Left ventricle myocardium inferior (tissue), 1 donor: ENCODE measurements around the gene RTN4R. TPM values are rescaled to one million over a fixed set of nuclear protein-coding genes. Genes with fewer than 3 reads are reported as not detected.

Experiments used
- DNase-seq: peaks from one replicate; pipeline ENCODE4 v3.0.0-alpha.2; 2020
- H3K27ac ChIP-seq: fragments of 200-600 bp; replicated peaks from 2 replicates; pipeline ENCODE4 v1.8.0; 2021
- H3K27me3 ChIP-seq: fragments of 200-600 bp; 2 replicates; pipeline ENCODE4 v1.8.0; 2021; ENCODE audit warnings: low read depth
- H3K36me3 ChIP-seq: fragments of 200-600 bp; 2 replicates; pipeline ENCODE4 v1.8.0; 2021
- H3K4me1 ChIP-seq: fragments of 200-600 bp; 2 replicates; pipeline ENCODE4 v1.8.0; 2021
- H3K4me3 ChIP-seq: fragments of 200-600 bp; 2 replicates; pipeline ENCODE4 v1.8.0; 2021; ENCODE audit warnings: mild to moderate bottlenecking, moderate library complexity
- H3K9me3 ChIP-seq: fragments of 200-600 bp; replicated peaks from 2 replicates; pipeline ENCODE4 v1.8.0; 2021
- CTCF ChIP-seq: fragments of 200-600 bp; IDR thresholded peaks from 2 replicates; pipeline ENCODE4 v1.8.0; 2021; ENCODE audit warnings: antibody characterized with exemption, mild to moderate bottlenecking, borderline replicate concordance
- intact Hi-C: fragments of 100-400 bp; cut with micrococcal nuclease; formaldehyde crosslinking; loops from one replicate; pipeline ENCODE4 v1.11.0; 2022
- total RNA-seq: library from RNA; stranded (reverse); fragmentation: NEBNext Ultra II Directional; extraction: Animal tissue kit (Norgen Biotek cat#: 25700); gene quantifications from one replicate; pipeline ENCODE4 v1.2.1, GENCODE V29; 2021
- donor health status: DM: no; HTN: yes; CAD: no; lungs with severe emphysema.

Gene RTN4R
- total RNA-seq, 1 donor from 2014 or later, result 0.96 TPM

GRCh38 chr22:20249797-20250354 is 18.2 kb downstream of the RTN4R start:
- H3K27me3 ChIP-seq, result no peaks in the 10 kb centered on the region
- TF ChIP-seq CTCF, result no peak
- H3K4me3 ChIP-seq, result no peak overlapping the region
- H3K36me3 ChIP-seq, result no peaks in the 10 kb centered on the region
- no peaks in the 10 kb centered on the region for H3K9me3 ChIP-seq
- H3K4me1 ChIP-seq, result peaks cover 19% of the 10 kb centered on the region
- H3K27ac ChIP-seq, result no peak overlapping the region
- no peak for DNase-seq
- intact Hi-C loops, result loop anchor here (10.0 kb wide), 1 partner anchor 45 kb away; no protein-coding TSS in a partner anchor

GRCh38 chr22:20248461-20248978 is 19.6 kb downstream of the RTN4R start:
- Histone ChIP-seq H3K27me3 (no peaks in the 10 kb centered on the region), H3K27ac (no peak overlapping the region), H3K4me3 (no peak overlapping the region), H3K36me3 (no peaks in the 10 kb centered on the region), H3K9me3 (no peaks in the 10 kb centered on the region), H3K4me1 (peaks cover 31% of the 10 kb centered on the region)
- no peak for DNase-seq
- intact Hi-C loops, result no loop called here
- TF ChIP-seq CTCF, result no peak

- no peaks in the 10 kb centered on the region for H3K27me3 ChIP-seq
- no peak for TF ChIP-seq CTCF
- intact Hi-C loops, result no loop called here
- no peak for DNase-seq
- H3K4me3 ChIP-seq, result no peak overlapping the region
- peaks cover 39% of the 10 kb centered on the region for H3K4me1 ChIP-seq
- H3K27ac ChIP-seq, result no peak overlapping the region
- no peaks in the 10 kb centered on the region for H3K9me3 ChIP-seq
- H3K36me3 ChIP-seq, result no peaks in the 10 kb centered on the region
These were observed 20.4 kb downstream of the RTN4R start for GRCh38 chr22:20247608-20248171.

- TF ChIP-seq CTCF, result no peak
- no peak for DNase-seq
- H3K27me3 ChIP-seq, result no peaks in the 10 kb centered on the region
- intact Hi-C loops, result no loop called here
- H3K4me1 ChIP-seq, result peaks cover 46% of the 10 kb centered on the region
- H3K27ac ChIP-seq, result no peak overlapping the region
- H3K36me3 ChIP-seq, result no peaks in the 10 kb centered on the region
- no peaks in the 10 kb centered on the region for H3K9me3 ChIP-seq
- H3K4me3 ChIP-seq, result no peak overlapping the region
These were observed 21.1 kb downstream of the RTN4R start for GRCh38 chr22:20247010-20247505.

- H3K36me3 ChIP-seq, result no peaks in the 10 kb centered on the region
These were observed 21.6 kb downstream of the RTN4R start for GRCh38 chr22:20246368-20247009.

More at GRCh38 chr22:20246368-20247009, 21.6 kb downstream of the RTN4R start:
- Histone ChIP-seq H3K27ac (no peak overlapping the region), H3K27me3 (no peaks in the 10 kb centered on the region), H3K4me3 (no peak overlapping the region), H3K9me3 (no peaks in the 10 kb centered on the region), H3K4me1 (peaks cover 51% of the 10 kb centered on the region)
- TF ChIP-seq CTCF, result no peak
- intact Hi-C loops, result no loop called here
- no peak for DNase-seq
